B cell (primary cell): Measurements from ENCODE around the gene BATF3.

Experiments
- CTCF ChIP-seq: fragments of 200-600 bp; IDR thresholded peaks from one replicate; pipeline ENCODE4 v1.8.0; 2022; ENCODE audit warnings: antibody characterized with exemption, mild to moderate bottlenecking
- EZH2 ChIP-seq: IDR thresholded peaks from 2 replicates; pipeline ENCODE4 v1.6.1; 2012; ENCODE audit warnings: borderline replicate concordance, low read depth, mild to moderate bottlenecking, moderate library complexity, low read length; ENCODE audit not compliant: insufficient read depth, poor library complexity, severe bottlenecking

GRCh38 chr1:212738330-212738729 is 38.7 kb upstream of the BATF3 start:
- TF ChIP-seq CTCF (no peak), EZH2 (no peak)
